ENCODE data around the gene SPATA45.

Gene SPATA45

GRCh38 chr1:212794561-212795014 lies 52.9 kb downstream of the SPATA45 start:
- DNase-seq (ENCODE audit: low read depth), result no peak

GRCh38 chr1:212792396-212792908 lies 55.0 kb downstream of the SPATA45 start:
- peak overlapping the region; percentile 98 for H3K4me3 ChIP-seq (ENCODE audit: control insufficient read depth, low read depth, low read length)
- DNase-seq (ENCODE audit: low read depth), result no peak
- TF ChIP-seq CTCF (conservative IDR thresholded peaks at IDR 0.05; ENCODE audit: control insufficient read depth, insufficient read depth, low read depth, low read length), result no peak

More at GRCh38 chr1:212794561-212795014, 52.9 kb downstream of the SPATA45 start:
- TF ChIP-seq CTCF (conservative IDR thresholded peaks at IDR 0.05; ENCODE audit: control insufficient read depth, insufficient read depth, low read depth, low read length), result no peak
- H3K4me3 ChIP-seq (ENCODE audit: control insufficient read depth, low read depth, low read length), result no peak overlapping the region

GRCh38 chr1:212791676-212792395 lies 55.6 kb downstream of the SPATA45 start, which contains the start of the genes NSL1 and TATDN3:
Gene NSL1, minus strand, starts transcription at chr1:212791777. Its CDS starts 14 bp downstream, at chr1:212791763.
Gene TATDN3, plus strand, starts transcription at chr1:212791894. Its CDS starts 28 bp downstream, at chr1:212791922.
- no peak for TF ChIP-seq CTCF (conservative IDR thresholded peaks at IDR 0.05; ENCODE audit: control insufficient read depth, insufficient read depth, low read depth, low read length)

GRCh38 chr1:212791261-212791675 lies 56.2 kb downstream of the SPATA45 start:
- peak; percentile 81 for DNase-seq (ENCODE audit: low read depth)
- peak overlapping the region; percentile 98 for H3K4me3 ChIP-seq (ENCODE audit: control insufficient read depth, low read depth, low read length)
- TF ChIP-seq CTCF (conservative IDR thresholded peaks at IDR 0.05; ENCODE audit: control insufficient read depth, insufficient read depth, low read depth, low read length), result no peak

More at GRCh38 chr1:212791676-212792395, 55.6 kb downstream of the SPATA45 start, which contains the start of the genes NSL1 and TATDN3:
- DNase-seq (ENCODE audit: low read depth), result peak; percentile 92
- H3K4me3 ChIP-seq (ENCODE audit: control insufficient read depth, low read depth, low read length), result peak within 1 kb of the TSS; percentile 98

GRCh38 chr1:212785871-212786270 lies 61.6 kb downstream of the SPATA45 start:
- no peak for DNase-seq (ENCODE audit: low read depth)
- TF ChIP-seq CTCF (conservative IDR thresholded peaks at IDR 0.05; ENCODE audit: control insufficient read depth, insufficient read depth, low read depth, low read length), result no peak
- no peak overlapping the region for H3K4me3 ChIP-seq (ENCODE audit: control insufficient read depth, low read depth, low read length)

GRCh38 chr1:212783976-212784375 lies 63.5 kb downstream of the SPATA45 start:
- DNase-seq (ENCODE audit: low read depth), result no peak
- no peak overlapping the region for H3K4me3 ChIP-seq (ENCODE audit: control insufficient read depth, low read depth, low read length)
- TF ChIP-seq CTCF (conservative IDR thresholded peaks at IDR 0.05; ENCODE audit: control insufficient read depth, insufficient read depth, low read depth, low read length), result no peak
